ENCODE data around the gene PIGU. TPM values are rescaled to one million over a fixed set of nuclear protein-coding genes. Genes with fewer than 3 reads are reported as not detected.
"Not testable (repeated sequence)": the region's sequence is repeated elsewhere in the genome, so short reads cannot be mapped to it uniquely, and the experiment has no call there.

PIGU gene
- total and polyA plus RNA-seq, 4 donors, result 21.7 to 38.1 (median 29.6) TPM

DNA sequence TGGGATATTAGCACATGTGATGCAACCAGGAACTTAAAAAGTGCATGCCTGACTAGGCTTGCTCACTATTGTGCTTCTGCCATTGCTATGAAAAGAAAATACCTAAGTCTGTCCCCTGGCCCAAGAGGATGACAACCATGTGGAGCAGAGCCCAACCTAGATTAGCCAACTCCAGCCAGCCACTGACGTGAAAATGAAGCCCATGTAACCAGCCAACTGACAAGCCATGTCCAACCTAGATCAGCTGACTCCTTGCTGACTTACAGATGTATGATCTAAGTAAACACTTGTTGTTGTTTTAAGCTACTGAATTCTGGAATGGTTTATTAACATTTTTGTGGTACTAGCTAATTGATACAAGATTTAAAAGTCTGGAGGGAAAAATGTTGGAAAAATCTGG lies 47.5 kb downstream of the PIGU start:
- Histone ChIP-seq H3K9me3 (ENCODE audit: control insufficient read depth, insufficient read depth, low read length) (no peaks in the 10 kb centered on the region), H3K4me1 (ENCODE audit: control insufficient read depth, insufficient read depth, low read length) (no peaks in the 10 kb centered on the region), H3K36me3 (ENCODE audit: control insufficient read depth, insufficient read depth, low read length) (peaks cover 22% of the 10 kb centered on the region), H3K27ac (ENCODE audit: low read depth, low read length) (no peak overlapping the region), H3K27me3 (ENCODE audit: control insufficient read depth, insufficient read depth, low read length) (no peaks in the 10 kb centered on the region), H3K4me3 (ENCODE audit: low read depth, low read length) (no peak overlapping the region)
- DNase-seq (ENCODE audit: low read depth in 4 of 6, low spot score in 6 of 6), result no peak
- WGBS (ENCODE audit: insufficient coverage), result no CpG with 5 or more reads among the region's 1 CpG

DNA sequence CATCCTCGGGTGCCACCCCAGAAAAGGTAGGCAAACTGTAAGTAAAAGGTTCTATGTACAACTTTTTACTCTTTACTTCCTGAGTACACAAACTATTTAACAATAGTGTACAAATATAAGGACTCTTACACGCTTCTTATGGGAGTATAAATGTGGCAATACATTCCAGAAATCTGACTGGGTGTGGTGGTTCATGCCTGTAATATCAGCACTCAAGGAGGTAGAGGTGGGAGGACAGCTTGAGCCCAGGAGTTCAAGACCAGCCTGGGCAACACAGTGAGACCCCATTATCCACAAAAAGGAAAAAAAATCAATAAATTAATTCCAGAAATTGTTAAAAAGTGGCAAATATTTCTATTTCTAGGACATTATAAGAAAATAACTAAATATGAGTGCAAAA lies 48.9 kb downstream of the PIGU start:
- H3K27ac ChIP-seq (ENCODE audit: low read depth, low read length), result no peak overlapping the region
- DNase-seq (ENCODE audit: low read depth in 4 of 6, low spot score in 6 of 6), result no peak
- WGBS (ENCODE audit: insufficient coverage), result no CpG with 5 or more reads among the region's 2 CpGs
- H3K27me3 ChIP-seq (ENCODE audit: control insufficient read depth, insufficient read depth, low read length), result no peaks in the 10 kb centered on the region
- no peaks in the 10 kb centered on the region for H3K4me1 ChIP-seq (ENCODE audit: control insufficient read depth, insufficient read depth, low read length)
- H3K9me3 ChIP-seq (ENCODE audit: control insufficient read depth, insufficient read depth, low read length), result no peaks in the 10 kb centered on the region
- no peak overlapping the region for H3K4me3 ChIP-seq (ENCODE audit: low read depth, low read length)
- peaks cover 12% of the 10 kb centered on the region for H3K36me3 ChIP-seq (ENCODE audit: control insufficient read depth, insufficient read depth, low read length)

DNA sequence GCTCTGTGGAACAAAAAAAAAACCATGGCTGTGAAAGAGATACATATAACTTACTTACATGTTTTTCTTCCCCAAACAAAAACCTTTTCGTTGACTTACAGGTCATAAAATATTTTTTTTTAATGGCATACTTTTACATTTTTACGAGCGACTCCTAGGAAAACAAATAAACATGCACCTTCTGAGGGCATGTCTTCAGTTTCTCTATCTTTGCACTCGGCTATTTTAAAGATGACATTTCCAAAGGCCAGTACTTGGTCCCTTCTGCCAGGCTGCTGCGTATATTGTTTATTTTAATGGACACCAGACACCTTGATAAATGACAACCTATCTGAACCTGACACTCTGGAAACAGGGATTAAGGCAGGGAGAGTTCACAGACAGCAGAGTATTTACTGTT lies 49.4 kb downstream of the PIGU start:
- WGBS (ENCODE audit: insufficient coverage), result 80% methylated on average over 4 of the region's 5 CpGs
- H3K36me3 ChIP-seq (ENCODE audit: control insufficient read depth, insufficient read depth, low read length), result peaks cover 15% of the 10 kb centered on the region
- H3K4me1 ChIP-seq (ENCODE audit: control insufficient read depth, insufficient read depth, low read length), result no peaks in the 10 kb centered on the region
- no peak overlapping the region for H3K27ac ChIP-seq (ENCODE audit: low read depth, low read length)
- no peaks in the 10 kb centered on the region for H3K9me3 ChIP-seq (ENCODE audit: control insufficient read depth, insufficient read depth, low read length)
- no peak overlapping the region for H3K4me3 ChIP-seq (ENCODE audit: low read depth, low read length)
- no peaks in the 10 kb centered on the region for H3K27me3 ChIP-seq (ENCODE audit: control insufficient read depth, insufficient read depth, low read length)
- DNase-seq (ENCODE audit: low read depth in 4 of 6, low spot score in 6 of 6), result no peak

DNA sequence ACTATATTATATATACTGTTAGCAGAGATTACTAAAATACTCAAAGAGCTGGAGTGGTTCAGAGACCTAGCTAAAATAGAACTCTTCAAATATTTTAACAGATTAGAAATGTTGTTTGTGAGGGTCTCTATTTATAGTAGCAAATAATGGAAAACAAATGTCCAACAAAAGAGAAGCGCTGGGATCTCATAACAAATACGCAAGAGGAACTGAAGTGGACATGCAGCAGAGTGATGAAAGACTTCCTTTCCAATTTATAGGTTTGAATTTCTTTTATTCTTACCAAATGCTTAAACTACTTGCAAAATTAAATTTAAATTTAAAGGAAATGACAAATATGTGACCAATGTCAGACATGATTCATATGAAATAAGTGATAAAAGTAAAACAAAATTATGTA lies 49.9 kb downstream of the PIGU start:
- Histone ChIP-seq H3K36me3 (ENCODE audit: control insufficient read depth, insufficient read depth, low read length) (peaks cover 15% of the 10 kb centered on the region), H3K27me3 (ENCODE audit: control insufficient read depth, insufficient read depth, low read length) (no peaks in the 10 kb centered on the region), H3K27ac (ENCODE audit: low read depth, low read length) (no peak overlapping the region), H3K9me3 (ENCODE audit: control insufficient read depth, insufficient read depth, low read length) (no peaks in the 10 kb centered on the region), H3K4me1 (ENCODE audit: control insufficient read depth, insufficient read depth, low read length) (no peaks in the 10 kb centered on the region), H3K4me3 (ENCODE audit: low read depth, low read length) (no peak overlapping the region)
- no peak for DNase-seq (ENCODE audit: low read depth in 4 of 6, low spot score in 6 of 6)
- WGBS (ENCODE audit: insufficient coverage), result no CpG with 5 or more reads among the region's 2 CpGs

DNA sequence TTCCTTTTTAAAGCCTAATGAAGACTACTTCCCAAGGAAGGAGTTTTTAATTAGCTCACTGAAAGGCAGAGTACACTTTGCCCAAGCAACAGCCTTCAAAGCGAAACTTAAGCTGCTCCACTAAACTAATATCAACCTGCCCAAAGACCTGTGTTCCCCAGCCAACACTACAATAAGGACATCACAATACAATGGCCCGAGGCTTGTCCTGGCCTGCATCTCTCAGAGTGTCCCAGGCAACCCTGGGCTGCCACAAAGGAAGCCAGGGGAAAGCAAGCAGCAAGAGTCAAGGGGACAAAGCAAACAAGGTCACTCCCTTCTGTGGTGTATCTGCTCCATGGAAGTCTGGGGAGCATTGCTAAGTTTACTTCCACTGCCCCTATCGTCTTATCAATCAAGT lies 52.3 kb downstream of the PIGU start:
- Histone ChIP-seq H3K36me3 (ENCODE audit: control insufficient read depth, insufficient read depth, low read length) (peaks cover 23% of the 10 kb centered on the region), H3K9me3 (ENCODE audit: control insufficient read depth, insufficient read depth, low read length) (no peaks in the 10 kb centered on the region), H3K4me3 (ENCODE audit: low read depth, low read length) (no peak overlapping the region), H3K27me3 (ENCODE audit: control insufficient read depth, insufficient read depth, low read length) (no peaks in the 10 kb centered on the region), H3K4me1 (ENCODE audit: control insufficient read depth, insufficient read depth, low read length) (no peaks in the 10 kb centered on the region), H3K27ac (ENCODE audit: low read depth, low read length) (no peak overlapping the region)
- DNase-seq (ENCODE audit: low read depth in 4 of 6, low spot score in 6 of 6), result peak in 1 of 6 donors; percentile 9
- WGBS (ENCODE audit: insufficient coverage), result 67% methylated on average over 2 of the region's 3 CpGs

DNA sequence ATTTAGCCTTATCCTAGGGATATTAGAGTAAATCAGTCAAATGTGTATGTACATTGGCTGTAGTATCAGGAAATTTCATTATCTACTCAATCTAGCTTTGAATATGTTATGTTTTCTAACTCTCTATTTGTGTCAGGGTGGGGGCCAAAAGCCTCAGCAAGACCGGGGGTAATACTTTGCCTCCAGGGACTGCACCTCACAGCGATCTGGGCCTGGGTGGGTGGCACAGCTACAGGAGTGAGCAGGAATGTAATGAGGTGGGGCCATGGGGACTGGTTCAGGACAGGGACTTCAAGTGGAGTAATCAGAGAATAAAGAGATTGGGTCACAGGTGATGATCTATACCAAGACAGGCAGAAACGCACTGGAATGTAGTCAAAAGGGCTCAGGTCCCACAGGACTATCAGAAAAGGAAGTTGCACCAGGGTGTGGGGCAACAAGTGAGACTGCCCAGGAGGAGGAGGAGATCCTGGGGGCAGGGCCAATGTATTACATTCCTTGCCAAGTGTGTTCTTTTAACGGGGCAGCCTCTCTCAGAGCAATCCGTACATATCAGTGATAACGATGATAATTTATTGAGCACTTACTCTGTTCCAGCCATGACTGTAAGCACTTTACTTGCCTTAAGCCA lies 54.0 kb downstream of the PIGU start:
- Histone ChIP-seq H3K9me3 (ENCODE audit: control insufficient read depth, insufficient read depth, low read length) (no peaks in the 10 kb centered on the region), H3K4me1 (ENCODE audit: control insufficient read depth, insufficient read depth, low read length) (no peaks in the 10 kb centered on the region), H3K27ac (ENCODE audit: low read depth, low read length) (no peak overlapping the region), H3K27me3 (ENCODE audit: control insufficient read depth, insufficient read depth, low read length) (no peaks in the 10 kb centered on the region), H3K4me3 (ENCODE audit: low read depth, low read length) (no peak overlapping the region), H3K36me3 (ENCODE audit: control insufficient read depth, insufficient read depth, low read length) (peaks cover 12% of the 10 kb centered on the region)
- DNase-seq (ENCODE audit: low read depth in 4 of 6, low spot score in 6 of 6), result no peak
- WGBS (ENCODE audit: insufficient coverage), result 100% methylated on average over 3 of the region's 6 CpGs

DNA sequence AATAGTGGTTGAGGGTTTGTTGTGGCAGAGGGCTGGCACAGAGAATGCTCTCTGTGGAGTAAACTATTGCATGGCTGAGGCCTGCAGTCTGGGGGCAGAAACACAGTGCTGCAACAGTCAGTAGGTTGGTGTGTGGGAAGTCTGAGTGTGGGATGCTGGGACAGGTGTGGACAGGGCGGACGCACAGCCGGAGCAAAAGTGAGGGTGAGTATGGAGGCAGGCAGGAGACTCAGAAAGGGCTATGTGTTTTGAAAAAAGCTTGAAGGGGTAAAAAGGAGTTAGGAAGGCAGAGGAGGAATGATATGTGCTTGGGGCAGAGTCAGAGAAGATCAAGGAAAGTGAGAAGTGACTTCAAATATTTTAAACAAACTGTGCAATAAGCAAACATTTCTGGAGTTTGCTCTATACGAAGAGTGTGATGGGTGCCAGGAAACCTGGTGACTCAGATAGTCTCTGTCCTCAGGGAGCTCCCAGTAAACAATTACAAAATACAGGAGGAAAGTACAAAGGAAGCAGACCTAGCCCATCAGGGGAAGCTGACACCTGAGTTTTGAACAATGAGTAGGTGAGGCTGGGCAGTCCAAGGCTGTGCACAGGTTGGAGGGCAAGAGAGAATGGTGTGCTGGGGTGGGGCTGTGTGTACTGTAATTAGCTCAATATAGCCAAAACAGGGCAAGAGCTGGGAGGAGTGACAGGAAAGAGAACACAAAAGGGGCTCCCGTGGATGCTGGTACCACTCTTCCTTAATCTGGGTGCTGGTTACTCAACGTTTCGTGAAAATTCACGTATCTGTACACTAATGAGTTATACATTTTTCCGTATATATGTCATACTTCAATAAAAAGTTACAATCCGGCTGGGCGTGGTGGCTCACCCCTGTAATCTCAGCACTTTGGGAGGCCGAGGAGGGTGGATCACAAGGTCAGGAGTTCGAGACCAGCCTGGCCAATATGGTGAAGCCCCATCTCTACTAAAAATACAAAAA lies 55.2 kb downstream of the PIGU start:
- WGBS (ENCODE audit: insufficient coverage), result 98% methylated on average over 6 of the region's 13 CpGs

DNA sequence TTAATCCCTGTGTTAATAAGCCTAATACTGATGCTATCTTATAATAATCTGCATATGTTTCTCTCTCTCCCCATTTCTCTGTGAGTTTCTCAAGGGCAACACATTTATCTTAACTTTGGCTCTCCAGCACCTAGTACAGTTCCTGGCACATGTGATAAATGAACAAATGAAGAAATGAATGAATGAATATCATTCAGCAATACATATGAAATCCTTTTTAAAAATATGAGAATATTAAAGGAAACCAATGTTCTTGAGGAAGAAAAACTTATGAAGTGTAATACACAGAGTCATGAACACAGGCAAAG lies 55.9 kb downstream of the PIGU start:
- Histone ChIP-seq H3K27ac (ENCODE audit: low read depth, low read length) (no peak overlapping the region), H3K27me3 (ENCODE audit: control insufficient read depth, insufficient read depth, low read length) (no peaks in the 10 kb centered on the region), H3K4me3 (ENCODE audit: low read depth, low read length) (no peak overlapping the region), H3K4me1 (ENCODE audit: control insufficient read depth, insufficient read depth, low read length) (no peaks in the 10 kb centered on the region), H3K9me3 (ENCODE audit: control insufficient read depth, insufficient read depth, low read length) (no peaks in the 10 kb centered on the region), H3K36me3 (ENCODE audit: control insufficient read depth, insufficient read depth, low read length) (peaks cover 15% of the 10 kb centered on the region)
- DNase-seq (ENCODE audit: low read depth in 4 of 6, low spot score in 6 of 6), result no peak

More for the DNA sequence above, 55.2 kb downstream of the PIGU start:
- H3K9me3 ChIP-seq (ENCODE audit: control insufficient read depth, insufficient read depth, low read length), result no peaks in the 10 kb centered on the region
- DNase-seq (ENCODE audit: low read depth in 4 of 6, low spot score in 6 of 6), result no peak
- H3K36me3 ChIP-seq (ENCODE audit: control insufficient read depth, insufficient read depth, low read length), result peaks cover 15% of the 10 kb centered on the region
- H3K27ac ChIP-seq (ENCODE audit: low read depth, low read length), result no peak overlapping the region
- no peaks in the 10 kb centered on the region for H3K4me1 ChIP-seq (ENCODE audit: control insufficient read depth, insufficient read depth, low read length)
- H3K4me3 ChIP-seq (ENCODE audit: low read depth, low read length), result no peak overlapping the region
- no peaks in the 10 kb centered on the region for H3K27me3 ChIP-seq (ENCODE audit: control insufficient read depth, insufficient read depth, low read length)

DNA sequence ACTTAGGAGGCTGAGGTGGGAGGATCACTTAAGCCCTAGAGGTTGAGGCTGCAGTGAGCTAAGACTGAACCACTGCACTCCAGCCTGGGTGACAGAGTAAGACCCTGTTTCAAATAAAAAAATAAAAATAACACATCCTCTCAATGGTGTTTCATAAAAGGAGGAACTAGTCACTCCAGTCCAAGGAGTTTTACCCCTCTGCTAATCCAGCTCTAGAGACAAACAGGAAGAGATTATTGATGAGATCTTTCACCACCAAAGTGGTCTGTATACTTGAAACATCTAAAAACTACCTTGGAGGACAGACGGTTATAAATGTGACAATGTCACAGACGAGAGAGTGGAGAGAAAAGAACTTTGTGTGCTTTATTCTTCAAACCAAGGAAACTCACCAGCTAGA lies 58.2 kb downstream of the PIGU start:
- Histone ChIP-seq H3K27ac (ENCODE audit: low read depth, low read length) (no peak overlapping the region), H3K27me3 (ENCODE audit: control insufficient read depth, insufficient read depth, low read length) (no peaks in the 10 kb centered on the region), H3K4me3 (ENCODE audit: low read depth, low read length) (no peak overlapping the region), H3K36me3 (ENCODE audit: control insufficient read depth, insufficient read depth, low read length) (peaks cover 15% of the 10 kb centered on the region), H3K4me1 (ENCODE audit: control insufficient read depth, insufficient read depth, low read length) (no peaks in the 10 kb centered on the region), H3K9me3 (ENCODE audit: control insufficient read depth, insufficient read depth, low read length) (no peaks in the 10 kb centered on the region)
- no peak for DNase-seq (ENCODE audit: low read depth in 4 of 6, low spot score in 6 of 6)
- WGBS (ENCODE audit: insufficient coverage), result no CpG with 5 or more reads among the region's 2 CpGs

DNA sequence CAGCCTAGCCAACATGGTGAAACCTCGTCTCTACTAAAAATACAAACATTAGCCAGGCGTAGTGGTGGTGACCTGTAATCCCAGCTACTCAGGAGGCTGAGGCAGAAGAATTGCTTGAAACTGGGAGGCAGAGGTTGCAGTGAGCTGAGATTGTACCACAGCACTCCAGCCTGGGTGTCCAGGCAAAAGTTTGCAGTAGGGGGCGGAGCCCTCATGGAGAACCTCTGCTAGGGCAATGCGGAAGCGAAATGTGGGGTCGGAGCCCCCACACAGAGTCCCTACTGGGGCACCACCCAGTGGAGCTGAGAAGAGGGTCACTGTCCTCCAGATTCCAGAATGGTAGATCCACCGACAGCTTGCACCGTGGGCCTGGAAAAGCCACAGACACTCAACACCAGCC lies 60.0 kb downstream of the PIGU start:
- H3K27ac ChIP-seq (ENCODE audit: low read depth, low read length); H3K27me3 ChIP-seq (ENCODE audit: control insufficient read depth, insufficient read depth, low read length); DNase-seq (ENCODE audit: low read depth in 4 of 6, low spot score in 6 of 6); H3K4me3 ChIP-seq (ENCODE audit: low read depth, low read length); H3K4me1 ChIP-seq (ENCODE audit: control insufficient read depth, insufficient read depth, low read length); H3K9me3 ChIP-seq (ENCODE audit: control insufficient read depth, insufficient read depth, low read length): not testable (repeated sequence)
- H3K36me3 ChIP-seq (ENCODE audit: control insufficient read depth, insufficient read depth, low read length), result peaks cover 14% of the 10 kb centered on the region
- WGBS (ENCODE audit: insufficient coverage), result 100% methylated on average over 6 of the region's 8 CpGs

Measured in spinal cord (tissue), 10 donors.